GM13977 (cell line): ENCODE measurements around the gene ANKRD42.

Experiments
- DNase-seq: peaks from one replicate; pipeline ENCODE4 v3.0.0; 2012; ENCODE audit warnings: low spot score
- in situ Hi-C: fragments of 300-500 bp; cut with MboI; formaldehyde crosslinking; loops from one replicate; pipeline ENCODE4 v1.12.0; 2022; ENCODE audit warnings: low sequenced_read_pairs, low pct_unique_long_range_greater_than_20kb, mixed read lengths, inconsistent platforms; ENCODE audit not compliant: unreplicated experiment
- TF ChIP-seq, protein P1 (sequence below): IDR thresholded peaks from 2 replicates; pipeline ENCODE4 v1.5.1; 2012; ENCODE audit warnings: mild to moderate bottlenecking, control low read depth; ENCODE audit not compliant: insufficient read depth; ENCODE audit errors: extremely low read depth, missing control alignments

ANKRD42 gene

DNA sequence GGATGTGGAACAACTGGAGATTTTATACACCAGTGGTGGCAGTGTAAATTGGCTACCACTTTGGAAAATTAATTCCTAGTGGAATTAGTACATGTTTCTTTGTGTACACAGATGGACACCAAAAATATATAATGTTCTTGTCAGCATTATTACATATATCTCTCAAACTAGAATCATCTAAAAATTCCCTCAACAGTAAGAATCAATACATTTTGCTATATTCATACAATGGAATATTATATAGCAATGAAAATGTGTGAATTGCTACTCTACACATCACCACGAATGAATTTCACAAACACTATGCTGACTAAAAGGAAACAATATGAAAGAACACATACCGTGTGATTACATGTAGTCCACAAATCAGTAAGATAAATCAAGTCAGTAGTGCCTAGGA is 58.8 kb downstream of the ANKRD42 start:
- TF ChIP-seq, protein P1, sequence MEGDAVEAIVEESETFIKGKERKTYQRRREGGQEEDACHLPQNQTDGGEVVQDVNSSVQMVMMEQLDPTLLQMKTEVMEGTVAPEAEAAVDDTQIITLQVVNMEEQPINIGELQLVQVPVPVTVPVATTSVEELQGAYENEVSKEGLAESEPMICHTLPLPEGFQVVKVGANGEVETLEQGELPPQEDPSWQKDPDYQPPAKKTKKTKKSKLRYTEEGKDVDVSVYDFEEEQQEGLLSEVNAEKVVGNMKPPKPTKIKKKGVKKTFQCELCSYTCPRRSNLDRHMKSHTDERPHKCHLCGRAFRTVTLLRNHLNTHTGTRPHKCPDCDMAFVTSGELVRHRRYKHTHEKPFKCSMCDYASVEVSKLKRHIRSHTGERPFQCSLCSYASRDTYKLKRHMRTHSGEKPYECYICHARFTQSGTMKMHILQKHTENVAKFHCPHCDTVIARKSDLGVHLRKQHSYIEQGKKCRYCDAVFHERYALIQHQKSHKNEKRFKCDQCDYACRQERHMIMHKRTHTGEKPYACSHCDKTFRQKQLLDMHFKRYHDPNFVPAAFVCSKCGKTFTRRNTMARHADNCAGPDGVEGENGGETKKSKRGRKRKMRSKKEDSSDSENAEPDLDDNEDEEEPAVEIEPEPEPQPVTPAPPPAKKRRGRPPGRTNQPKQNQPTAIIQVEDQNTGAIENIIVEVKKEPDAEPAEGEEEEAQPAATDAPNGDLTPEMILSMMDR, result no peak
- no peak for DNase-seq
- in situ Hi-C loops, result no loop called here

DNA sequence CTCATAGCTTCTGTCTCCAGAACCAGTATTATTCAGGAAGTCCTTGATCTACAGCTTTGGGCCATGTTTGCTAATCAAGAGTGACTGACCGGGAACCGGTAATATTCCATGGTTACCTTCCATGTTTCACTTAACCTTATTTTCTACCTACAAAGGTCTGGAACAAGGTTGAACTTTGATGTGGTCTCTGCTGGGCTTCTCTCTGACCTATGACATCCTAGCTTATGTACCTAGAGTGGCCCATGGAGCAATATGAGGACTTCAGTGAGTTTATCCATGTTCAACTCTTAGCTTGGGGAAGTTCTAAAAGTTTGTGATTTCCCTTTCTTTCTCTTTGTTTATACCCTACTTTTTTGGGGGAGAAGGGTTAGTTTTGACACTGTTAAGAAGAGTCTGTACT is 59.4 kb downstream of the ANKRD42 start:
- in situ Hi-C loops, result no loop called here
- TF ChIP-seq, protein P1, result no peak

DNA sequence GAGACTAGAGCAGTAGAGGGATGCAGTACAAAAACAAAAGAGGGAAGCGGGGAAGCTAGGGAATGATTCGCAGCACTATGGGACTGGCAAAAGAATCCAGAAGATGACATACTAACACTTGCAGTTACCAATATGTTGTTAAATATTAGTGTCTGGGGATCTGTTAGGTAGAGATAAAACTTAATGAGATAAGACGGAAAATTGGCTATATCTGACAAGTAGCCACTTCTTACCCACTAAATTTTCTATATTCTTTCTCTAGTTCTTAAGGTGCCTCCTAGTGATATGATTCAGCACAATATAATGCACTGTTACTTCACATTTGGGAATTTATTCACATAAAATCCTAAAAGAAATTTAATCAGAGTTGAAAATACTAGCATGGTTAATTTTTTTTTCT is 61.9 kb downstream of the ANKRD42 start:
- in situ Hi-C loops, result no loop called here
- no peak for DNase-seq
- TF ChIP-seq, protein P1, result no peak

More for the DNA sequence above, 59.4 kb downstream of the ANKRD42 start:
- DNase-seq, result no peak

DNA sequence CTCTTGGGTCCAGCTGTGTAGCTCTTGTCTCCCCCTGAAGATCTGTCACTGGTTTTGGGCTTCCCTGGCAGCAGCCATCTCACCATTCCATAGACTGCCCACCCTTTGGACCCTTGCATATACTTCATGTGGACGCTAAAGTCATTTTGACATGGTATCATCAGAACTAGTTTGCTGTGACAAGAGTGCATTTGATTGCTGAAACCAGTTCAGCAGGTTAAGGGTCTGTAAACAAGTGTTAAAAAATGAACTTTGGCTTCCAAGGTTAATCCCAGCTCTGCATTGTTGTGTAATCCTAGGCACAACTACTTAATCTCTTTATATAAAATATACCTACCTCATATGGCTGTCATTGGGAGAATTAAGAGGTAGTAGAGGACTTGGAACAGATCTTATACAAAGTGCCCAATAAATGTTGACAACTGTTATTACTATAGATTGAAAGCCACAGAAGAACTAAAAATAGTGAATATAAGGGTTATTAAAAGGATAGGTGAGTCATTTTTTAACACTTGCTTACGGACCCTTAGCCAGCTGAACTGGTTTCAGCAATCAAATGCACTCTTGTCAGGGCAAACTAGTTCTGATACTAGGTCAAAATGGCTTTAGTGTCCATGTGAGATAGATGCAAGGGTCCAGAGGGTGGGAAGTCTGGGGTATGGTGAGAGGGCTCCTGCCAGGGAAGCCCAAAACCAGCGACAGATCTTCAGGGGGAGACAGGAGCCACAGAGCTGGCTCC is 63.3 kb downstream of the ANKRD42 start:
- DNase-seq, result no peak
- TF ChIP-seq, protein P1, result no peak
- in situ Hi-C loops, result no loop called here

DNA sequence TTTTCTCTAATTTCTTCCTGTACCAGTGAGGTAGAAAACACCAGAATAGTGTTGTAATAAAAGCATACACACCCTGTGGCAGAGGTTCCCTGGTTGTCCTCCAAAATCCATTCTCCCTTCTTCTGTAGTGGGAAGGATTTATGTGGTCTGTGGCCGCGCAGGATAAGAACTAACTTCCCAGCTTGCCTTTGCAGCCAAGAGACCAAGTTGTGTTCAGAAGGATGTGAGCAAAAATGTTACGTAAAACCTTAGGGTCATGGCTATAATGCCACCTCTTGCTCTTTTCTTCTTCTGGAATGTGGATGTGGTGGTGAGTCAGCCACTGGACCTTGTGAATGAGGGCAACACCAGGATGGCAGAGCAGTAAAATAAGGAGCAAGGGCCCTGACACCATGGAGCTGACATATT is 64.3 kb downstream of the ANKRD42 start:
- no peak for DNase-seq
- in situ Hi-C loops, result no loop called here
- TF ChIP-seq, protein P1, result no peak

DNA sequence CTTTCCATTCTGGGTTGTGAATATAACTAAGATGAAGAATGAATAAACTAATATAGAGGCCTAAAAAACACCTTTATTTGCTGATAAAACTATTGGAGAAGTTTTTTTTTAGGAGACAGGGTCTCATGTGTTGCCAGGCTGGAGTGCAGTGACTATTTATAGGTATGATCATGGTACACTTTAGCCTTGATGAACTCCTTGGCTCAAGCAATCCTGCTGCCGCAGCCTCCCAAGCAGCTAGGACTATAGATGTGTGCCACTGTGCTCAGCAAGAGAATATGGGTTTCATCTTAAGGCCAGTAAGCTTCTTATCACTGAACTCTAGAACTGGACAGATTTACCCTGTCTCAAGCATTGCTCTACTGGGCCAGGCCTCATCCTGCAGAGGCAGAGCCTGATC is 66.0 kb downstream of the ANKRD42 start:
- in situ Hi-C loops, result no loop called here
- TF ChIP-seq, protein P1, result no peak
- no peak for DNase-seq
